Measurements from ENCODE around the gene NOS1AP. TPM values are rescaled to one million over a fixed set of nuclear protein-coding genes. Genes with fewer than 3 reads are reported as not detected.

The NOS1AP gene
- total RNA-seq, 4 donors from 2014 or later = 1.1 to 3.5 (median 2.6) TPM

GRCh38 chr1:162236618-162237017 lies 167.1 kb downstream of the NOS1AP start:
- no peak for DNase-seq (ENCODE audit: low spot score in 2 of 2)
- 85 to 94% methylated on average over 2 of the region's 2 CpGs for WGBS, 2 donors
- TF ChIP-seq CTCF (IDR thresholded peaks at IDR 0.05) (no peak), POLR2A (IDR thresholded peaks at IDR 0.05) (no peak)
- intact Hi-C loops (cut with DNase I; ENCODE audit: low total_unique reads) = no loop called here
- no peak overlapping the region for H3K4me3 ChIP-seq (ENCODE audit: low read depth, poor library complexity, severe bottlenecking)

- no peak overlapping the region for H3K4me3 ChIP-seq (ENCODE audit: low read depth, poor library complexity, severe bottlenecking)
- DNase-seq (ENCODE audit: low spot score in 2 of 2) = no peak
- no peak for TF ChIP-seq CTCF (IDR thresholded peaks at IDR 0.05)
- no peak for TF ChIP-seq POLR2A (IDR thresholded peaks at IDR 0.05)
- intact Hi-C loops (cut with DNase I; ENCODE audit: low total_unique reads) = no loop called here
- WGBS, 2 donors = 54 to 56% methylated on average over 4 of the region's 4 CpGs
Measured at GRCh38 chr1:162240577-162240976, 171.1 kb downstream of the NOS1AP start.

- intact Hi-C loops (cut with DNase I; ENCODE audit: low total_unique reads) = no loop called here
- no peak for DNase-seq (ENCODE audit: low spot score in 2 of 2)
- 92 to 93% methylated on average over 6 of the region's 6 CpGs for WGBS, 2 donors
Measured at GRCh38 chr1:162242804-162243203, 173.3 kb downstream of the NOS1AP start.

GRCh38 chr1:162248854-162249535 lies 179.5 kb downstream of the NOS1AP start:
- 82 to 83% methylated on average over 3 of the region's 3 CpGs for WGBS, 2 donors
- TF ChIP-seq POLR2A (IDR thresholded peaks at IDR 0.05) (no peak), CTCF (IDR thresholded peaks at IDR 0.05) (no peak)
- no peak overlapping the region for H3K4me3 ChIP-seq (ENCODE audit: low read depth, poor library complexity, severe bottlenecking)
- intact Hi-C loops (cut with DNase I; ENCODE audit: low total_unique reads) = no loop called here
- no peak for DNase-seq (ENCODE audit: low spot score in 2 of 2)

More at GRCh38 chr1:162242804-162243203, 173.3 kb downstream of the NOS1AP start:
- TF ChIP-seq POLR2A (IDR thresholded peaks at IDR 0.05) = no peak
- H3K4me3 ChIP-seq (ENCODE audit: low read depth, poor library complexity, severe bottlenecking) = no peak overlapping the region

GRCh38 chr1:162250004-162250730 lies 180.7 kb downstream of the NOS1AP start:
- intact Hi-C loops (cut with DNase I; ENCODE audit: low total_unique reads) = no loop called here
- no peak for DNase-seq (ENCODE audit: low spot score in 2 of 2)
- TF ChIP-seq CTCF (IDR thresholded peaks at IDR 0.05) (no peak), POLR2A (IDR thresholded peaks at IDR 0.05) (no peak)
- no peak overlapping the region for H3K4me3 ChIP-seq (ENCODE audit: low read depth, poor library complexity, severe bottlenecking)
- 89 to 91% methylated on average over 2 of the region's 2 CpGs for WGBS, 2 donors

- TF ChIP-seq CTCF (IDR thresholded peaks at IDR 0.05) = no peak
- no peak for TF ChIP-seq POLR2A (IDR thresholded peaks at IDR 0.05)
- no peak overlapping the region for H3K4me3 ChIP-seq (ENCODE audit: low read depth, poor library complexity, severe bottlenecking)
- DNase-seq (ENCODE audit: low spot score in 2 of 2) = no peak
- intact Hi-C loops (cut with DNase I; ENCODE audit: low total_unique reads) = no loop called here
- WGBS, 2 donors = 91 to 99% methylated on average over 2 of the region's 2 CpGs
Measured at GRCh38 chr1:162251102-162251501, 181.6 kb downstream of the NOS1AP start.

All from lower leg skin (tissue), 4 donors.